Body of pancreas (tissue), 4 donors: ENCODE results near the gene TMC1.

ENCODE experiments used
- CTCF ChIP-seq, 7 experiments: fragments of 450-650 bp in 4 of 7; fragments of 200-600 bp in 3 of 7; sonication (generic) in 3 of 7; IDR thresholded peaks; one replicate each; pipeline ENCODE4 v1.5.1; 2016 to 2019; ENCODE audit warnings: antibody characterized with exemption in 7 of 7
- POLR2A ChIP-seq, 3 donors: fragments of 450-650 bp; IDR thresholded peaks; one replicate each; pipeline ENCODE4 v1.6.1; 2016; ENCODE audit warnings: antibody characterized with exemption in 3 of 3, mild to moderate bottlenecking in 2 of 3

GRCh38 chr9:72805238-72805637 lies 283.8 kb downstream of the TMC1 start:
- TF ChIP-seq CTCF (IDR thresholded peaks at IDR 0.05) (no peak), POLR2A (IDR thresholded peaks at IDR 0.05) (no peak)
